ENCODE measurements around the gene PNO1. TPM values are rescaled to one million over a fixed set of nuclear protein-coding genes. Genes with fewer than 3 reads are reported as not detected.

The PNO1 gene
- total and polyA plus RNA-seq, 9 of the 15 experiments (the other 6 are each of a cell fraction or from before 2014, with no cell fraction given), result 11.8 to 81.7 (median 41.1) TPM

- TF ChIP-seq MTA2 (IDR thresholded peaks at IDR 0.05; ENCODE audit: low read depth) (peak; percentile 99), RCOR1 (IDR thresholded peaks at IDR 0.05; ENCODE audit: borderline replicate concordance in 1 of 2, low read depth in 2 of 2, low read length in 2 of 2) (peak; percentile 98 to 99), TEAD2 (tag; IDR thresholded peaks at IDR 0.05) (no peak), ZNF79 (CRISPR knock-in tag; IDR thresholded peaks at IDR 0.05; ENCODE audit: low read depth) (no peak), MTA3 (IDR thresholded peaks at IDR 0.05; ENCODE audit: borderline replicate concordance) (peak; percentile 77; the same call in 1 of the 2 replicates), ZFP1 (CRISPR knock-in tag; IDR thresholded peaks at IDR 0.05) (no peak), CBFB (CRISPR knock-in tag; IDR thresholded peaks at IDR 0.05) (no peak), YY1 (IDR thresholded peaks at IDR 0.05; ENCODE audit: borderline replicate concordance in 1 of 3, control insufficient read depth in 1 of 3, extremely low read depth in 1 of 3, insufficient read depth in 3 of 3, insufficient read length in 1 of 3, insufficient replicate concordance in 2 of 3, low read depth in 1 of 3, low read length in 2 of 3) (peak in 1 of 3 experiments; percentile 15), HEY1 (CRISPR knock-in tag; IDR thresholded peaks at IDR 0.05; ENCODE audit: borderline replicate concordance) (peak; percentile 79; the same call in 1 of the 2 replicates), ATF7 (IDR thresholded peaks at IDR 0.05) (peak; percentile 76), NEUROD1 (IDR thresholded peaks at IDR 0.05; ENCODE audit: borderline replicate concordance, low read depth, low read length, partially characterized antibody) (peak; percentile 78), ZSCAN32 (CRISPR knock-in tag; IDR thresholded peaks at IDR 0.05) (no peak), ZNF668 (CRISPR knock-in tag; IDR thresholded peaks at IDR 0.05) (no peak), NFE2 (IDR thresholded peaks at IDR 0.05; ENCODE audit: low read depth) (peak; percentile 34; the same call in 1 of the 2 replicates), HMG20A (CRISPR knock-in tag; conservative IDR thresholded peaks at IDR 0.05) (no peak), GATAD2A (IDR thresholded peaks at IDR 0.05) (peak; percentile 85; the same call in 1 of the 2 replicates), GTF2F1 (IDR thresholded peaks at IDR 0.05; ENCODE audit: low read depth, low read length) (no peak), KAT2B (IDR thresholded peaks at IDR 0.05; ENCODE audit: low read depth, low read length) (no peak), GATAD2B (IDR thresholded peaks at IDR 0.05; ENCODE audit: borderline replicate concordance) (peak; percentile 73; the same call in 1 of the 2 replicates)
- TF ChIP-seq, protein P1, sequence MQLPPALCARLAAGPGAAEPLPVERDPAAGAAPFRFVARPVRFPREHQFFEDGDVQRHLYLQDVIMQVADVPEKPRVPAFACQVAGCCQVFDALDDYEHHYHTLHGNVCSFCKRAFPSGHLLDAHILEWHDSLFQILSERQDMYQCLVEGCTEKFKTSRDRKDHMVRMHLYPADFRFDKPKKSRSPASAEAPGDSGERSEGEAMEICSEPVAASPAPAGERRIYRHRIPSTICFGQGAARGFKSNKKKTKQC (CRISPR knock-in tag; IDR thresholded peaks at IDR 0.05), result no peak
- TF ChIP-seq, protein P2, sequence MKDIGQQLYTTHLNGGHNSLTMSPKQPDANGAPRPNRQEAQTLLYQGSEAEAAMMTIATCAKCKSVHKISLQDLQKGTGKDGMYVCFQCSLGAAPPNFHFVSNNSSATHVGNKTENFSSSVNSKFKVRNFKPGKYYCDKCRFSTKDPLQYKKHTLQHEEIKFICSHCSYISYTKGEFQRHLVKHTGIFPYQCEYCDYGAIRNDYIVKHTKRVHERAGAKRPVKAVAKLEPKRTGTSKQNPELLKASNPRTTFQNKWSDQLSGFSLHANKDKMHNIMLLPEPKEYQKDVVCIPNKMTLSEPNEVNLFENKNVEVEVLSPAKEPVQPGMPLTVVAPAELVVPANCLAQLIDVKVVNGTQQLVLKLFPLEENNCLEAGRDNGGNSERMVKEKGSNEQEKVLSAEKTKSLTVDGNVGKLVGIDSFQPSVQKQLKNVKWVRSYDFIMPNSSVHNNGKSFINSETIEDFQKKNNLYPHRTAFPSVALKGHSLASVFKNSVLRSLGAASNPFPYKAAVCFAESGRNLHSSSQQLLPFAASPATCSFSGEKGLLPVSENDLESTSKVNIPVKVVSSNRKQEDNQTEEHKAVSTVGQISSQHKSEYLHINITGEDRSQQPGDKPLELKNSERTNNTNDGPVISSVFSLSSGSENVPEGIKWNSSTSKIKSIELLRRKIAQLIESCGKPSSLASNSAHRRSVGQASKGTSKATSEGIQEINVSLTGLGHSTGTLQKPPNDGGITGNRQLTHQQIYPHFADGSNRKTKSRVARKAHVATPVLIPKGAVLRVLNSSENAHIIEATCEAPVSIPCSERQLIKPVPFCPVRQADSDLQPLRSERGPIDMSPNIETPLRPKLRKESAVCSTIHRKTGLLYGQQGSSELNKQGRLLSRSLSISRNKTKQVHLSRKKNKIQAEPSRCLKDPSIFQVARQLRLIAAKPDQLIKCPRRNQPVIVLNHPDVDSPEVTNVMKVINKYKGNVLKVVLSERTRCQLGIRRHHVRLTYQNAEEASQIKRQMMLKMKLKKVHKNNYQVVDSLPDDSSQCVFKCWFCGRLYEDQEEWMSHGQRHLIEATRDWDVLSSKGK (CRISPR knock-in tag; IDR thresholded peaks at IDR 0.05), result no peak
- TF ChIP-seq, protein P3, sequence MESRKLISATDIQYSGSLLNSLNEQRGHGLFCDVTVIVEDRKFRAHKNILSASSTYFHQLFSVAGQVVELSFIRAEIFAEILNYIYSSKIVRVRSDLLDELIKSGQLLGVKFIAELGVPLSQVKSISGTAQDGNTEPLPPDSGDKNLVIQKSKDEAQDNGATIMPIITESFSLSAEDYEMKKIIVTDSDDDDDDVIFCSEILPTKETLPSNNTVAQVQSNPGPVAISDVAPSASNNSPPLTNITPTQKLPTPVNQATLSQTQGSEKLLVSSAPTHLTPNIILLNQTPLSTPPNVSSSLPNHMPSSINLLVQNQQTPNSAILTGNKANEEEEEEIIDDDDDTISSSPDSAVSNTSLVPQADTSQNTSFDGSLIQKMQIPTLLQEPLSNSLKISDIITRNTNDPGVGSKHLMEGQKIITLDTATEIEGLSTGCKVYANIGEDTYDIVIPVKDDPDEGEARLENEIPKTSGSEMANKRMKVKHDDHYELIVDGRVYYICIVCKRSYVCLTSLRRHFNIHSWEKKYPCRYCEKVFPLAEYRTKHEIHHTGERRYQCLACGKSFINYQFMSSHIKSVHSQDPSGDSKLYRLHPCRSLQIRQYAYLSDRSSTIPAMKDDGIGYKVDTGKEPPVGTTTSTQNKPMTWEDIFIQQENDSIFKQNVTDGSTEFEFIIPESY (CRISPR knock-in tag; IDR thresholded peaks at IDR 0.05), result peak; percentile 23; the same call in 1 of the 2 replicates
Measured at GRCh38 chr2:68135448-68136320, 22.0 kb upstream of the PNO1 start (continued).
